Adipose tissue (tissue), 3 donors: ENCODE data around the gene WBP11. TPM values are rescaled to one million over a fixed set of nuclear protein-coding genes. Genes with fewer than 3 reads are reported as not detected.
"Not testable (repeated sequence)": the region's sequence is repeated elsewhere in the genome, so short reads cannot be mapped to it uniquely, and the experiment has no call there.

Source experiments
- H3K27ac ChIP-seq: one replicate; pipeline ENCODE4 v1.5.1; 2013; ENCODE audit warnings: low read depth, low read length
- WGBS, 3 donors: extraction: QIAGEN DNeasy Blood & Tissue Kit; methylation state at CpG; one replicate each; pipeline ENCODE4 v1.1.7; 2013; 5-methylcytosine and 5-hydroxymethylcytosine counted together
- polyA plus RNA-seq, 3 donors: library from polyadenylated mRNA; stranded (reverse); fragments of 200-250 nt; gene quantifications; one replicate each; pipeline ENCODE4 v1.2.3, GENCODE V29; 2013
- donor health status: healthy with polysubstance abuse.
- donor health status: Bipolar disorder and iron deficiency.
- donor health status: healthy.

Gene WBP11
- polyA plus RNA-seq, 3 donors: 11.5 to 22.3 (median 19.9) TPM

DNA sequence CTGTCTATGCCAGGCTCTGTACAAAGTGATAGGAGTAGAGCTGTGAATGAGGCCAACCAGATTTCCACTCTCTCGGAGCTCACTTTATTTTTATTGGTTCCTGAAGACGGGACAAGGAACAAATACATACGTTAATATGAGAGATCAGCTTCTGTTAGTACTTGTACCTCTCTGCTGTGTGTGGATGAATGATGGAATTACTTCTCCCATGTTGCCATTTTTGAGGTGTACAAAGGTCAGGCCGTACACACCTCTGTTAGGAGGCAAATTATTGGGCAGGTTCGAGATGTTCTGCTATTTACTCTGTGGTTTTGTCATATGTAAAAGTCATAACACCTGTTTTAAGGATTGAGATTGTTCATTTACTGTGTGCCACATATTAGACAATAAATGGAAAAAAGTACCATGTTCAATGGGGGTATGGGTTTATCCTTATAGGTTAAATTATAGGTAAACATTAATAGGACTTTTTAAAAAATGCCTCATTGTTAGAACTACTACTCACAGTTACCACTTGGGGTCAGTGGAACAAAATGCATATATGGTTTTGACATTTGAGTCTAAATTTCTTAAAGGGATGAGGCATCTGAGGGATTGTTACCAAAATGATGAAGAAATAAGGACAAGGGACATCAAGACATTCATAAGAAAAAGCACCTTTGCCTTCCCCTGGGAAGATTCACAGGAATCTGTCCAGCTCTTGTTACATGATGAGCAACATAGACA is 26.9 kb downstream of the WBP11 start:
- H3K27ac ChIP-seq: no peak overlapping the region
- 41 to 90% (median 85%) methylated on average over 5 of the region's 5 CpGs for WGBS, 3 donors

- WGBS, 3 donors: 29 to 49% (median 41%) methylated on average over 1 of the region's 1 CpG
Observed at GRCh38 chr12:14775636-14775980, 27.7 kb downstream of the WBP11 start.

GRCh38 chr12:14774906-14775635 is 28.2 kb downstream of the WBP11 start:
- H3K27ac ChIP-seq: peak overlapping the region; percentile 92
- 3 to 6% (median 3%) methylated on average over 34 of the region's 34 CpGs for WGBS, 3 donors

More at GRCh38 chr12:14775636-14775980, 27.7 kb downstream of the WBP11 start:
- no peak overlapping the region for H3K27ac ChIP-seq

DNA sequence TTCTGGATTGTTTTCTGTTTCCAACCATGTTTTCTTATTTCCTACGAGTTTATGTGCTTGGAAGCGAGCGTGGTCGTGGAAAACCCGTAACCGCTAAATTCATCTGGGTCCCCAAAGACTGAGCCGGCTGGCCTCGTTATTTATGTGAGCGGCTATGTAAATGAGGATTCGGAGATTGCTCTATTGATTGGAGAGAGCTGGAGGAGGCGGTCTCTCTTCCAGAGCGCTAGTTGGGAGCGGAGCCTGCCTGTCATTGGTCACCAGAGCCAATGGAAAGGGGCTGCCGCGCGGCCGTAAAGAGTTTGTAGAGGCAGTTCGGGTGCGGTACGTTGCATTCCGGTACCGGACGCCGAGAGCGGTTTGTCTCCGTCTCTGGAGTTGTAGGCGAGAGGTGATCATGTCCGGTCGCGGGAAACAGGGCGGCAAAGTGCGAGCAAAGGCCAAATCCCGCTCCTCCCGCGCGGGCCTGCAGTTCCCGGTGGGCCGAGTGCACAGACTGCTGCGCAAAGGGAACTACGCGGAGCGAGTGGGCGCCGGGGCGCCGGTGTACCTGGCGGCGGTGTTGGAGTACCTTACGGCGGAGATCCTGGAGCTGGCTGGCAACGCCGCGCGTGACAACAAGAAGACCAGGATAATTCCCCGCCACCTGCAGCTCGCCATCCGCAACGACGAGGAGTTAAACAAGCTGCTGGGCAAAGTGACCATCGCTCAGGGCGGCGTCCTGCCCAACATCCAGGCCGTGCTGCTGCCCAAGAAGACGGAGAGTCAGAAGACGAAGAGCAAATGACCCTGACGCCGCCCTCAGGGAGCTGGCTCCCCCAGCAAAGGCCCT is 29.0 kb downstream of the WBP11 start:
- 0 to 1% (median 0%) methylated on average over 67 of the region's 67 CpGs for WGBS, 3 donors
- peak overlapping the region; percentile 92 for H3K27ac ChIP-seq

GRCh38 chr12:14773685-14774073 is 29.6 kb downstream of the WBP11 start:
- 13 to 23% (median 15%) methylated on average over 16 of the region's 16 CpGs for WGBS, 3 donors
- H3K27ac ChIP-seq: no peak overlapping the region

- WGBS, 3 donors: 89 to 97% (median 95%) methylated on average over 5 of the region's 5 CpGs
- no peak overlapping the region for H3K27ac ChIP-seq
Observed at GRCh38 chr12:14772946-14773345, 30.3 kb downstream of the WBP11 start.

GRCh38 chr12:14771651-14772137 is 31.6 kb downstream of the WBP11 start:
- no peak overlapping the region for H3K27ac ChIP-seq
- 22 to 30% (median 23%) methylated on average over 6 of the region's 6 CpGs for WGBS, 3 donors

- 0% methylated on average over 56 of the region's 56 CpGs for WGBS, 3 donors
- H3K27ac ChIP-seq: peak overlapping the region; percentile 53
Observed at GRCh38 chr12:14770496-14771461, 32.5 kb downstream of the WBP11 start.

- WGBS, 3 donors: 0 to 1% (median 0%) methylated on average over 38 of the region's 38 CpGs
- peak overlapping the region; percentile 13 for H3K27ac ChIP-seq
Observed at GRCh38 chr12:14769969-14770495, 33.2 kb downstream of the WBP11 start.

DNA sequence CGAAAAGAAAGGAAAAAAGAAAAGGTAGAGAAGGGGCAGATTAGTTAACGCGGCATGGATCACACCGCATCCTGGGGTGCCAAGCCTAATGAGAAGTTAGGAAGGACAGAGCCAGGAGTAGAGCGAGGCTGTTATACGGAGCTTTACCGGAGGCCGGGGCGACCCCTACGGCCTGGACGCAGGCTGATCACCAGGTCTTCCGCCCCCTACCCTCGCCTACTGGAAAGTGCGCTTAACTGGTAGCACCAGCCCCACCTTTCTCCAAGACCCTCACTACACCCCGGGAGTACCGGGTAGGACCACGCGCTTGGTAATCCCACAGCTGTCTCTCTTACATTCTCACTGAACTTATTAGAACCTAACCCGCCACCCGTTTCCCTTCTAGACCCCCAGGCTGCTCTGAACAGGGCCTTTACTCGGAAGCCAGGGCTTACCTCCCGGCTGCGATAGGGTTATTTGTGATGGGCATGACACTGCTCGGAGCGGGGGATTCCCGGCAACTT is 33.8 kb downstream of the WBP11 start:
- 1 to 9% (median 3%) methylated on average over 26 of the region's 26 CpGs for WGBS, 3 donors
- no peak overlapping the region for H3K27ac ChIP-seq

DNA sequence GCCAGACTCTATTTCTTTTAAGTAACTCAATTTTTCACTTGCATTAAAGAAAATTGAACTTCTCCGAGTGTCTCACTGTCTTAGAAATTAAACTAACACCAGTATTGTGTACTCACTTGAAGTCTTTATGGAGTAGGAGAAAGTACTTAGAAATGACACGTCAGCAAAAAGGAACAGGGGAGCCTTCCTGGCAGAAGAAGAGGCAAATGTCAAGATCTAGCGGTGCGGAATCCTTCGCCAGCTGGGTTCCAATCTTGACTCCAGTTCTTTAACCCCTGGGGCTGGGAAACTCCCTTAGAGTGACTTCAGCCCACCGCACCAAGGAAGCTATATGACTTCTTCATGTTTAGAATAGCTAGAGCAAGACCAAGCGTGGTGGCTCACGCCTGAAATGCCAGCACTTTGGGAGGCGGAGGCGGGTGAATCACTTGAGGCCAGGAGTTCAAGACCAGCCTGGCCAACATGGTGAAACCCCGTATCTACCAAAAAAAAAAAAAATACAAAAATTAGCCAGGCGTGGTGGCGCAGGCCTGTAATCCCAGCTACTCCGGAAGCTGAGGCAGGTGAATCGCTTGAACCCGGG is 34.4 kb downstream of the WBP11 start:
- 18 to 60% (median 47%) methylated on average over 15 to 16 of the region's 16 CpGs for WGBS, 3 donors
- no peak overlapping the region for H3K27ac ChIP-seq

- 57 to 88% (median 88%) methylated on average over 1 of the region's 1 CpG for WGBS, 3 donors
- no peak overlapping the region for H3K27ac ChIP-seq
Observed at GRCh38 chr12:14767617-14768016, 35.7 kb downstream of the WBP11 start.

DNA sequence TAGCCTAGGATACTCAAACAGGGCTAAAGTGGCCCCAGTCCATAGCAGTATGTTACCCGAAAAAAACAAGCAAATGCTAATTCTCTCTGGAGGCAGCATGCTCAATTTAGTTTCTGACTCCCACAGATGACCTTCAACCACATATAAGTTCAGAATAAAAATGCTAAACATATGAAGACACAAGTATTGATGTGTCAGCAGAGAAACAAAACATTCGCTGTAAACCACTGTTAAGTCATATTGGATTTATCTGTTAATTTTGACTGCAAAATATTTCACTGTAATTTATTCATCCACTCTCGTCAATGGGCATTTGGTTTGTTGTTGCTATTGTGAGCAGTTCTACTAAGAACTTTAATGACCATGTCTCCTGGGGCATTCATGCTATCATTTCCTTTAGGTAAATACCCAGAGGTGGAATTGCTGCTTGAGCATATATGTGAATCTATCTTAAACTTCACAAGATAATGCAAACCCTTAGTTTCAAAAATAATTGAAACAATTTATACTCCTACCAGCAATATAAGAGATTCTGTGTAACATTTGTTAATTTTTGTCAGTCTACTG is 36.5 kb downstream of the WBP11 start:
- no peak overlapping the region for H3K27ac ChIP-seq
- WGBS, 3 donors: 81 to 89% (median 83%) methylated on average over 3 of the region's 3 CpGs

- WGBS, 3 donors: 73 to 99% (median 86%) methylated on average over 3 of the region's 3 CpGs
- not testable (repeated sequence) for H3K27ac ChIP-seq
Observed at GRCh38 chr12:14766020-14766419, 37.3 kb downstream of the WBP11 start.

DNA sequence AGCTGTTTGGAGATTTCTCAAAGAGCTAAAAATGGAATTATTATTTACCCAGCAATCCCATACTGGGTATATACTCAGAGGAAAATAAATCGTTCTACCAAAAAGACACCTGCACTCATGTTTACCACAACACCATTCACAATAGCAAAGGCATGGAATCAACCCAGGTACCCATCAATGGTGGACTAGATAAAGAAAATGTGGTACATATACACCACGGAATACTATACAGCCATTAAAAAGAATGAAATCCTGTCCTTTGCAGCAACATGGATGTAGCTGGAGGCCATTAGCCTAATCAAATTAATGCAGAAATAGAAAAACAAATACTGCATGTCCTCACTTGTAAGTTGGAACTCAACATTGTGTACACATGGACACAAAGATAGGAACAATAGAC is 37.9 kb downstream of the WBP11 start:
- WGBS, 3 donors: 91 to 97% (median 94%) methylated on average over 2 of the region's 2 CpGs
- H3K27ac ChIP-seq: no peak overlapping the region

DNA sequence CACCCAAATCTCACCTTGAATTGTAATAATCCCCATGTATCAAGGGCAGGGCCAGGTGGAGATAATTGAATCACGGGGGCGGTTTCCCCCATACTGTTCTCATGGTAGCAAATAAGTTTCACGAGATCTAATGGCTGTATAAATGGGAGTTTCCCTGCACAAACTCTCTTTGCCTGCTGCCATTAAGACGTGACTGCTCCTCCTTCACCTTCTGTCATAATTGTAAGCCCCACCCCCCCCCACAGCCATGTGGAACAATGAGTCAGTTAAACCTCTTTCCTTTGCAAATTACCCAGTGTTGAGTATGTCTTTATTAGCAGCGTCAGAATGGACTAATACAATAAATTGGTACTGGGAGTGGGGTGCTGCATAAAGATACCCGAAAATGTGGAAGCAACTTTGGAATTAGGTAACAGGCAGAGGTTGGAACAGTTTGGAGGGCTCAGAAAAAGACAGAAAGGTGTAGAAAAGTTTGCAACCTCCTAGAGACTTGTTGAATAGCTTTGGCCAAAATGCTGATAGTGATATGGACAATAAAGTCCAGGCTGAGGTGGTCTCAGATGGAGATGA is 43.5 kb downstream of the WBP11 start:
- 82 to 96% (median 94%) methylated on average over 6 of the region's 6 CpGs for WGBS, 3 donors
- not testable (repeated sequence) for H3K27ac ChIP-seq
